Measurements from ENCODE around the gene SHMT2. TPM values are rescaled to one million over a fixed set of nuclear protein-coding genes. Genes with fewer than 3 reads are reported as not detected.

SHMT2 gene
- total and polyA plus RNA-seq, 2 of the 4 experiments (the other 2 are of a cell fraction) = 266 to 364 TPM

DNA sequence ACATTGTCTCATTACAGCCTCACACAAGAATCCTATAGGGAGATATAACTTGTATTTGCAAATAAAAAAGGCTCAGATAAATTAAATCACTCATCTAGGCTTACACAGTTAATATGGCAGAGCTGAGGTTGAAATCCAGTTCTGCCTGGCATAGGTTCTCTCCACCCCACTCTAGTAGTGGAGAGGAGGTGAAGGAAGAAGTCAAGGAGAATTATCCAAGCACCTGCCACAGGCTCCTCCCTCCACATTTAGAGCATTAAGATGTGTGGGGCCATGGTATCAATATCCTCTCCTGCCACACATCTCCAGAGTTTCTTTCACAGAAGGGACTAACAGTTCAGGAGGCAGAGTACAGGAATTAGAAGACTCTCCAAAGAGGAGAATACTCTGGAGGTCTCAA lies 44.0 kb downstream of the SHMT2 start:
- BruUV-seq (replicated peaks) = no TSS peak
- Histone ChIP-seq H3K23ac (ENCODE audit: low read depth, low read length) (no peak overlapping the region), H3K36me3 (ENCODE audit: control insufficient read depth, insufficient read depth, low read length) (peaks cover 17% of the 10 kb centered on the region), H3K79me1 (ENCODE audit: low read depth in 1 of 2, low read length in 2 of 2) (0 out of 4 replicates have a peak, but pooled peaks cover 0 to 7% of the 10 kb centered on the region in 2 experiments), H2BK5ac (ENCODE audit: low read depth, low read length, poor library complexity, severe bottlenecking) (no peak overlapping the region), H4K8ac (ENCODE audit: low read depth in 2 of 2, low read length in 2 of 2) (no peak overlapping the region), H3K27ac (ENCODE audit: insufficient read depth, low read length) (no peak overlapping the region), H3K9me1 (ENCODE audit: insufficient read depth, low read length) (peaks cover 4% of the 10 kb centered on the region; the same call in 1 of the 2 replicates), H2BK120ac (ENCODE audit: low read depth, low read length) (no peak overlapping the region), H2AK5ac (ENCODE audit: low read depth, low read length) (no peak overlapping the region), H2AK9ac (replicated peaks; ENCODE audit: low read depth, low read length, poor library complexity) (no peak overlapping the region), H3K14ac (replicated peaks; ENCODE audit: low read depth, low read length) (no peak overlapping the region), H3K56ac (ENCODE audit: extremely low read depth, insufficient read depth, low read length) (no peak overlapping the region), H4K5ac (ENCODE audit: low read depth, low read length) (no peak overlapping the region), H3K4me2 (ENCODE audit: low read depth, low read length) (no peak overlapping the region), H3K4me1 (ENCODE audit: control insufficient read depth, insufficient read depth, low read length) (peaks cover 5% of the 10 kb centered on the region; the same call in 1 of the 2 replicates), H4K20me1 (ENCODE audit: insufficient read depth, low read length) (0 out of 2 replicates have a peak, but pooled peaks cover 5% of the 10 kb centered on the region), H3K4ac (ENCODE audit: low read depth, low read length) (no peak overlapping the region), H3K9ac (ENCODE audit: low read depth, low read length) (no peak overlapping the region), H3K18ac (ENCODE audit: low read depth, low read length) (no peak overlapping the region), H2AFZ (replicated peaks; ENCODE audit: low read length, poor library complexity) (no peak overlapping the region), H3K9me3 (ENCODE audit: control insufficient read depth, insufficient read depth, low read length) (no peaks in the 10 kb centered on the region), H3K4me3 (ENCODE audit: insufficient read depth, low read depth, low read length) (no peak overlapping the region), H3K27me3 (ENCODE audit: control insufficient read depth, insufficient read depth, low read length) (no peaks in the 10 kb centered on the region), H2BK15ac (ENCODE audit: low read depth, low read length) (no peak overlapping the region), H2BK20ac (ENCODE audit: low read depth, low read length) (no peak overlapping the region), H4K91ac (ENCODE audit: insufficient read depth, low read depth, low read length) (no peak overlapping the region)
- CTCF ChIA-PET = interaction anchor here (1.3 kb wide), 1 partner anchor 14 kb away, joined by 4 read pairs; no protein-coding TSS in a partner anchor
- no peak for ATAC-seq (ENCODE audit: low read depth)
- DNase-seq = no peak
- intact Hi-C loops (cut with micrococcal nuclease) = no loop called here
- TF ChIP-seq POLR2A (IDR thresholded peaks at IDR 0.05; ENCODE audit: low read depth, low read length) = no peak
- TF ChIP-seq MXI1 (IDR thresholded peaks at IDR 0.05; ENCODE audit: borderline replicate concordance, low read depth, low read length) = no peak
- TF ChIP-seq MAZ (IDR thresholded peaks at IDR 0.05; ENCODE audit: borderline replicate concordance, low read depth, low read length) = no peak
- TF ChIP-seq, protein P1, sequence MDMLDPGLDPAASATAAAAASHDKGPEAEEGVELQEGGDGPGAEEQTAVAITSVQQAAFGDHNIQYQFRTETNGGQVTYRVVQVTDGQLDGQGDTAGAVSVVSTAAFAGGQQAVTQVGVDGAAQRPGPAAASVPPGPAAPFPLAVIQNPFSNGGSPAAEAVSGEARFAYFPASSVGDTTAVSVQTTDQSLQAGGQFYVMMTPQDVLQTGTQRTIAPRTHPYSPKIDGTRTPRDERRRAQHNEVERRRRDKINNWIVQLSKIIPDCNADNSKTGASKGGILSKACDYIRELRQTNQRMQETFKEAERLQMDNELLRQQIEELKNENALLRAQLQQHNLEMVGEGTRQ (IDR thresholded peaks at IDR 0.05; ENCODE audit: low read depth, low read length) = no peak
- TF ChIP-seq CEBPB (IDR thresholded peaks at IDR 0.05; ENCODE audit: low read depth, low read length) = no peak
- TF ChIP-seq MAFK (IDR thresholded peaks at IDR 0.05; ENCODE audit: low read depth, low read length) = no peak
- TF ChIP-seq RCOR1 (IDR thresholded peaks at IDR 0.05; ENCODE audit: insufficient replicate concordance, low read length) = no peak
- TF ChIP-seq BHLHE40 (IDR thresholded peaks at IDR 0.05; ENCODE audit: low read depth, low read length) = no peak
- no peak for TF ChIP-seq RAD21 (IDR thresholded peaks at IDR 0.05; ENCODE audit: low read length)
- TF ChIP-seq, protein P2, sequence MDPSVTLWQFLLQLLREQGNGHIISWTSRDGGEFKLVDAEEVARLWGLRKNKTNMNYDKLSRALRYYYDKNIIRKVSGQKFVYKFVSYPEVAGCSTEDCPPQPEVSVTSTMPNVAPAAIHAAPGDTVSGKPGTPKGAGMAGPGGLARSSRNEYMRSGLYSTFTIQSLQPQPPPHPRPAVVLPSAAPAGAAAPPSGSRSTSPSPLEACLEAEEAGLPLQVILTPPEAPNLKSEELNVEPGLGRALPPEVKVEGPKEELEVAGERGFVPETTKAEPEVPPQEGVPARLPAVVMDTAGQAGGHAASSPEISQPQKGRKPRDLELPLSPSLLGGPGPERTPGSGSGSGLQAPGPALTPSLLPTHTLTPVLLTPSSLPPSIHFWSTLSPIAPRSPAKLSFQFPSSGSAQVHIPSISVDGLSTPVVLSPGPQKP (IDR thresholded peaks at IDR 0.05; ENCODE audit: borderline replicate concordance, low read depth, low read length) = no peak
- no peak for TF ChIP-seq FOS (IDR thresholded peaks at IDR 0.05; ENCODE audit: low read depth, low read length)
- TF ChIP-seq SMC3 (IDR thresholded peaks at IDR 0.05; ENCODE audit: low read depth, low read length) = no peak
- no peak for TF ChIP-seq CHD1 (IDR thresholded peaks at IDR 0.05; ENCODE audit: low read depth, low read length)
- TF ChIP-seq, protein P3, sequence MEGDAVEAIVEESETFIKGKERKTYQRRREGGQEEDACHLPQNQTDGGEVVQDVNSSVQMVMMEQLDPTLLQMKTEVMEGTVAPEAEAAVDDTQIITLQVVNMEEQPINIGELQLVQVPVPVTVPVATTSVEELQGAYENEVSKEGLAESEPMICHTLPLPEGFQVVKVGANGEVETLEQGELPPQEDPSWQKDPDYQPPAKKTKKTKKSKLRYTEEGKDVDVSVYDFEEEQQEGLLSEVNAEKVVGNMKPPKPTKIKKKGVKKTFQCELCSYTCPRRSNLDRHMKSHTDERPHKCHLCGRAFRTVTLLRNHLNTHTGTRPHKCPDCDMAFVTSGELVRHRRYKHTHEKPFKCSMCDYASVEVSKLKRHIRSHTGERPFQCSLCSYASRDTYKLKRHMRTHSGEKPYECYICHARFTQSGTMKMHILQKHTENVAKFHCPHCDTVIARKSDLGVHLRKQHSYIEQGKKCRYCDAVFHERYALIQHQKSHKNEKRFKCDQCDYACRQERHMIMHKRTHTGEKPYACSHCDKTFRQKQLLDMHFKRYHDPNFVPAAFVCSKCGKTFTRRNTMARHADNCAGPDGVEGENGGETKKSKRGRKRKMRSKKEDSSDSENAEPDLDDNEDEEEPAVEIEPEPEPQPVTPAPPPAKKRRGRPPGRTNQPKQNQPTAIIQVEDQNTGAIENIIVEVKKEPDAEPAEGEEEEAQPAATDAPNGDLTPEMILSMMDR (conservative IDR thresholded peaks at IDR 0.05; ENCODE audit: low read depth, low read length) = no peak
- no peak for TF ChIP-seq NFE2L2 (IDR thresholded peaks at IDR 0.05; ENCODE audit: low read depth, low read length)
- no peak for TF ChIP-seq RFX5 (IDR thresholded peaks at IDR 0.05; ENCODE audit: low read depth, low read length)
- POLR2A ChIA-PET (ENCODE audit: unreplicated experiment) = no interaction called here
- in situ Hi-C loops (cut with MboI; ENCODE audit: low sequenced_read_pairs) = no loop called here
- dilution Hi-C loops (cut with HindIII; ENCODE audit: low sequenced_read_pairs, unreplicated experiment) = no loop called here

Data from IMR-90 (cell line).